VCaP (cell line): ENCODE measurements around the gene TRPM1.
"Not testable (repeated sequence)": the region's sequence is repeated elsewhere in the genome, so short reads cannot be mapped to it uniquely, and the experiment has no call there.

Experiments
- H3K27ac ChIP-seq: fragments of 450-650 bp; 2 replicates; pipeline ENCODE4 v1.5.1; 2017
- CTCF ChIP-seq: fragments of 450-650 bp; conservative IDR thresholded peaks from 2 replicates; pipeline ENCODE4 v1.5.1; 2017; ENCODE audit warnings: mild to moderate bottlenecking, moderate library complexity

TRPM1 gene

GRCh38 chr15:31088672-31089367, 12.7 kb downstream of the TRPM1 start:
- H3K27ac ChIP-seq = no peak overlapping the region
- no peak for TF ChIP-seq CTCF

DNA sequence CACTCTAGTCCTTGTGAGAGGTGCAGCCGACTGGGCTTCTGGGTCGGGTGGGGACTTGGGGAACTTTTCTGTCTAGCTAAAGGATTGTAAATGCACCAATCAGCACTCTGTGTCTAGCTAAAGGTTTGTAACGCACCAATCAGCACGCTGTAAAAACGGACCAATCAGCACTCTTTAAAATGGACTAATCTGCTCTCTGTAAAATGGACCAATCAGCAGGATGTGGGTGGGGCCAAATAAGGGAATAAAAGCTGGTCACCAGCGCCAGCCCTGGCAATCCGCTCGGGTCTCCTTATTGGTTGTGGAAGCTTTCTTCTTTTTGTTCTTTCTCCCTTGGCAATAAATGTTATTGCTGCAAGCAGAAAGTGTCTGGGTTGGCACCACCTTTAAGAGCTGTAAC, 13.5 kb downstream of the TRPM1 start:
- H3K27ac ChIP-seq = not testable (repeated sequence)

DNA sequence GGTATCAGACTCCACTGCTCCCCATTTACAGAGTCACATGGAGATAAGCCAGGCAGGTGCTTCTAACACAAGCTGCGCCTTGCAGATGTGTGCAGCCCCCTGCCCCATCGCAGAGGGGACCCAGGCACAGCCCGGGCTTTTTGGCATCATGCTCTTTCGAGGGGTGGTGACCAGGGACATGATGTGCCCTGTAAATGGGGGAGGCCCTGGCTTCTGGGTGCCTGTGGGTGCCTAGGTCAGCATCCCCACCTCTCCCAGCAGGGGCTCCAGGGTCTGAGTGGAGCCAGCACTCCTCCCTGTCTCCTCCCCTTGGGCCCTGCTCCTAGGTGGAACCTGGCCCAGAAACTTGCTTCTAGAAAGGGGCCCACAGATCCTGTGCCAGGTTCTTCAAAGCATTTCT, 15.2 kb downstream of the TRPM1 start:
- H3K27ac ChIP-seq = no peak overlapping the region
- no peak for TF ChIP-seq CTCF

DNA sequence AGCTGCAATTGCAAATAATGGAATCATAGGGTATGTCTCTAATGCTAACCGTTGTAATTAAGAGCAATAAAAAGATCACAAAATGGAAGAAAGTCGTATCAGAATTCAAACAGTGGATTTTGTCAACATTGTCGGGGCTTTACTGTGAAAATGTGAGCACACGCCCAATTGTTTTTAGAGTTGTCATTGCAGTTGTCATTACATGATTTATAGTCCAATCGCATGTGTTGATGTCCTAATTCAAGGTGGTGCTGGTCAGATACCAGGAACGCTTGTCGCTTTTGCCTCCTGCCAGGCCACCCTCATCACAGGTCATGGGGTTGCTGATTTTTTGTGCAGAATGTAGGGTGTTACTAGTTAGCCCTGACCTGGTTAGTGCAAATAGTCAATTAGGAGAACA, 16.2 kb downstream of the TRPM1 start:
- TF ChIP-seq CTCF = no peak

DNA sequence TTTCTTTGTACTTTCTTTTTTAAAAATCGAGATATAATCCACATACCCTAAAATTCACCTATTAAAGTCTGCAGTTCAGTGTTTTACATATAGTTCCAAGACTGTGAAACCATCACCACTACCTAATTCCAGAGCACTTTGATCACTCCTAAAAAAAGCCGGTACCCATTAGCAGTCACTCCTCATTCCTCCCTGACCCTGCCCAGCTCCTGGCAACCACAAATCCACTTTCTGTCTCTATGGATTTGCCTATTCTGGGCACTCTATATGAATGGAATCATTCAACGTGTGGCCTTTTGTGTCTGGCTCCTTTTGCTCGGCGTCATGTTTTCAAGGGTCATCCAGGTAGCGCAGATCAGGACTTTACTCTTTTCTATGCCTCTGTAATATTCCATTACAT, 17.3 kb downstream of the TRPM1 start:
- no peak overlapping the region for H3K27ac ChIP-seq
- TF ChIP-seq CTCF = no peak

More for the DNA sequence above, 16.2 kb downstream of the TRPM1 start:
- no peak overlapping the region for H3K27ac ChIP-seq

- peak overlapping the region; percentile 42 for H3K27ac ChIP-seq
- TF ChIP-seq CTCF = no peak
Measured at GRCh38 chr15:31083370-31083780, 18.1 kb downstream of the TRPM1 start.

DNA sequence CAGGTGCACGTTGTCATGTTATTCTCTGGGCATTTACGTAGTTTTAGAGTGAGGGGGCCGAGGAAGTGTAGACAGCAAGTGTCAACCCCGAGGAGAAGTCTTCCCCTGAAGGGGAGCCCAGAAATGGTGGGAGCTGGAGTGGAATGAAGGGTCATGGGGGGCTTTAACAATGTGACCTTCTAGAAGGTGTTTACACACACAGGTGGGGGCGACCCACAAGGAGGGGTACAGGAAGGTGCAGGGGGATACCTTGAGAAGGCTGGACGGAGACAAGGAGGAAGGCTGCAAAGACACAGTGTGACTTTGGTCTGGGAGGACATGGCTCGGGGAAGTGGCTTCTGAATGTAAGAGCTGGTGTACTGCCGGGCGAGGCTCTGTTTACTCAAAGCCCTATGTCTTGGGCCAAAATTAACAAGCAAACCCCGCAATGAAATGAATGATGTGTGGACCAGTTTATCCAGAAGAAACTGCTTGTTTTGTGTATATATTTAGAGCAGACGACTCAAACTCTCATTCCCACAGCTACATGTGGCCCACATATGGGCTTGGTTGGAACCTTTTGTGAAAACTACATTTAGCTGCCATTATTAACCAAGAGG, 18.7 kb downstream of the TRPM1 start:
- no peak for TF ChIP-seq CTCF
- H3K27ac ChIP-seq = peak overlapping the region; percentile 42

- no peak overlapping the region for H3K27ac ChIP-seq
- no peak for TF ChIP-seq CTCF
Measured at GRCh38 chr15:31081588-31082250, 19.8 kb downstream of the TRPM1 start.
